HG02642 (cell line): ENCODE measurements around the gene RSPH1.
A peak's percentile ranks its signal among the peaks of the same experiment; 100 is the strongest.

Source experiments
- ATAC-seq: cut with Tn5 transposase; IDR thresholded peaks from one replicate; pipeline ENCODE4 v1.9.1; 2021; ENCODE audit warnings: mild to moderate bottlenecking; ENCODE audit not compliant: unreplicated experiment, poor library complexity

RSPH1 gene

DNA sequence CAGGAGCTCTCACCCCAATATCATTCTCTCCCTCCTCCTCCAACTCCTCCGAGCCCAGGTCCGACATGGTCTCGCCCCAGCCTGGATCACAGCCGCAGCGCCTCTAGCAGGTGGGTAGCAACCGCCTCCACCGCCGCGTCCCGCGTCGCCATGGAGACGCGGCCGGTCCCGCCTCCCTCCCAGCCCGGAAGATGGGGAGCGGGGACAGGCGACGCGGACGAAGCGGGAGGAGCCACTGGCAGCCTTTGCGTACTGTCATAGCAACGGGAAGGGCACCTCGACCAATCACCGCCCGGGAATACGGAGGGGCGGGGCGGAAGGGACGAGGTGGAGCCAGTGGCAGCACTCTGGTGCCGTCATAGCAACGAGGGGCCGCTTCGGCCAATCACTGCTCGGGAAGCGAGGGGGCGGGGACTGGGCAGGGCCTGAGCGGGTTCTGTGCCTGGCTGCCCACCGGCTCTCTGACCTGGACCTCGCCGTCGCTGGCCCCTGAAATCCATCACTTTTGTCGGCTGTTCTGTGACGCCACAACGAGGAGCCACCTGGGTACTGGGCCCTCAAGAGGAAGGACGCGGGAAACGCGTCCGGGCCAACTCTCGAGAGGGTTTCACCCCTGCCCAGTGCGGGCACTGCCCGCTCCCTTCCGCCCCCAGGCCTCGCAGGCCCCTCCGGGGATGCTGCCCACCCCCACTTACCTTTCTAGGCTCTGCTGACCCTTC lies at the start of gene RSPH1:
RSPH1 (minus strand) TSS at position 105 of the 719 bp plus-strand sequence; CDS start at position 67, 38 bp downstream.
- ATAC-seq: peak; percentile 99

DNA sequence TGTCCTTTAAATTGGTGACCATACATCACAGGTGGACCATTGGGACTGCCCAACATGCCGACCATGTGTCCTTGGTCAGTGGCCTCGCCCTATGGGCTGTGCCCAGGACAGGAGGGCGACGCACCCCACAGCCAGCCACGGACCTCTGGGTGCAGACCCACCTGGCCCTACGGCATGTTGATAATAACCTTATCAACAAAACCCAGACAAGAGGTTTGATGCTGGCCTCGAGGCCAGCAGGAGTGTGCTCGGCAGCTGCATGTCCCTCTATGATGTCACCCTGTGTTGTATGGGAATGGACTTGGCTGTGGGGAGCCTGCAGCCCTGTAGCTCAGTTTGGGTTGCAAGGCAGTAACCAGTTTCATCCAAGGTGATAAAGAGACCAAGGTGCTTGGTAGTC lies 49.7 kb upstream of the RSPH1 start:
- ATAC-seq: no peak

DNA sequence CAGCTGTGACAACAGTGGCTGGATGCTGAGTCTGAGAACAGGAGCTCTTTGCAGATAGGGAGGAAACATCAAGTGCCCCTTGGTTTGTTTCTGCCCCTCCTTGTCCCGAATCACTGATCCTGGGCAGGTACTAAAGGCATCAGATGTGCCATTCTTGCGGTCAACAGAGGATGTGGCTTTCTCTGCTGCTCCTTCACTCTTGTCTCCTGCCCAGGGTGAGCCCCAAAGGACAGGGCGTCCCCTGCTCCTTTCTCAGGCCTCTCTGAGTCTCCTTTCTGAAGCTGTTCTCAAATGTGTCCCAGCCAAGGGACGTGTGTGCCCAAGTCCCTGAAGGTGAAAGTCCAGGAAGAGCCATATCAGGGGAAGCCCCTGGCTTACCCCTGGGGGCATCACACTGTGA lies 49.3 kb upstream of the RSPH1 start:
- ATAC-seq: no peak

DNA sequence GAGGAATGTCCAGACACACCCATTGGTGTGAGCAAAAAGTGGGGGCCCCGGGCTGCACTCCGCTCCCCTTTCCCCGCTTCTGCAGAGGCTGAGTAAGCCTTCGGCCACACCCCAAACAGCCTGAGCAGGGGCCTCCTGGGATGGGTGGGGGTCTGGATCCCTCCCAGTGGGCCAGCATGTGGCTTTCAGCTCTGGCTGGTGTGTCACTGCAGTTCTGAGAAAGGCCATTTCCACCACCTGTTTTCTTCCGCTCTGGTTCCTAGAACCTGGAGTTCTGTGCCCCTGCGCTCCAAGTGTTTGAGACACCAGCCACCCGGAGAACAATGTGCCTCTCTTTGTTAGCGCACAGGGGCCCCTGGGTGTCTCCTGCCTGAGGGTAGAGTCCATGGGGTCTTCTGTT lies 48.5 kb upstream of the RSPH1 start:
- no peak for ATAC-seq

DNA sequence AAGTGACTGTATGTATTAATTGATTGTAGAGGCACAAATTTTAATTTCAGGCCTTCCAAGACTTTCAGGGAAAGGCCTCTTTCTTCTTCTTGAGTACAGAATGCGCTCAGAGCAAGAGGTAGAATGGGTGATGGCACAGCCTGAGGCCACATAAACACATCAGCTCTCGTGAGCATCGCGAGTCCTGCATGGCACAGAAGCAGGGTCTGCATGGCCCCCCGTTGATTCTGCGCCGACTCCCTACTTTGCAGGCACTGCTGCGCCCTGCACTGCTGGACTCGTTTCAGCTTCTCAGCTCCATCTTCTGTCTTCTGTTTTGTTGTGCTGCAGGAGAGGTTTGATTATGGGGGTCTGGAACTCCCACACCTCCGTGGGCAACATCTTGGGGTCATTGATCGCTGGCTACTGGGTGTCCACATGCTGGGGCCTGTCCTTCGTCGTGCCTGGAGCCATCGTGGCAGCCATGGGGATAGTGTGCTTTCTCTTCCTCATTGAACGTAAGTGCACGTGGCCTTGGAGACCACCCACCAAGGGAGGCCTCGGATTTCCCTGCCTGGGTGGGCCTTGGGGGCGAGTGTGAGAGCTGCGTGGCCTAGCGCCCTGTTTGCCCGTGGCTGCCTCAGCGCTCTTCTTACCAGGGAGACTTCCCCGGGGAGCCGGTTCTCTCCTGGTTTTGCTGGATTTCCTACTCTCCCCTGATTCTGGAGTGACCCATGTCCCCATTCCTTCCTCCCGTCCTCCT lies 47.3 kb upstream of the RSPH1 start:
- no peak for ATAC-seq

DNA sequence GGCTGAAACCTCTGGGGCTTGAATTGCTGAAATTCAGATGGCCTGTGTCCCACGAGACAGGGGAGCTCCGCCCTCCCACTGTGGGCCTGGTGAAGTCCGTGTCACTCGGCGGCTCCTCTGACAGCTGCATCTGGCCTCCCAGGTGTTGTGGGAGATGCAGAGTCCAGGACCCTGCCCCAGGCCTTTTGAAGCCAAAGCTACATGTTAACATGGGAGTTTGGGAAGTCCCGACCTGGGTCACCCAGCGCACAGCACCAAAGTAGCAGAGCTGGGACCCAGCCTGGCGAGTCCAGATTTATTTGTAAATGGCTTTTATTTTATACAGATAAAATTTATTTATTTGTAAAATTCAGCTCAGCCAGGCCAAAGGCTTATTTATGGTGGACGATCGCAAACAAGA lies 46.6 kb upstream of the RSPH1 start:
- ATAC-seq: no peak

DNA sequence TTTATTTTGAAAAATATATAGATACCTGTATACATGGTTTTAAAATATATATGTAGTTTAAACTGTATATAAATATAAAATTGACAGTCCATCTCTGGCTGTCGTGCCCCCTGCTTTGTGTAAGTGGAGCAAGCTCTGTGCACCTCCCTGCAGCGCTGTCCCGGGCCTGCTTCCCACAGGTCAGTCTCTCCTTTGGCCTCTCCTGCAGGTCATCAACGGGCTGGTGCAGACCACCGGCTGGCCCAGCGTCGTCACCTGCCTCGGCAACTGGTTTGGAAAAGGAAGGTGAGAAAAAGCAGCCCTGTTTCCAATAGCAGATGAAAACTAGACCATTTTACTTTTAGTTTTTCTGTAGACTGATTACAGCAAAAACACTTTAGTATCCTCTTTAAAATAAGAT lies 46.2 kb upstream of the RSPH1 start:
- no peak for ATAC-seq

DNA sequence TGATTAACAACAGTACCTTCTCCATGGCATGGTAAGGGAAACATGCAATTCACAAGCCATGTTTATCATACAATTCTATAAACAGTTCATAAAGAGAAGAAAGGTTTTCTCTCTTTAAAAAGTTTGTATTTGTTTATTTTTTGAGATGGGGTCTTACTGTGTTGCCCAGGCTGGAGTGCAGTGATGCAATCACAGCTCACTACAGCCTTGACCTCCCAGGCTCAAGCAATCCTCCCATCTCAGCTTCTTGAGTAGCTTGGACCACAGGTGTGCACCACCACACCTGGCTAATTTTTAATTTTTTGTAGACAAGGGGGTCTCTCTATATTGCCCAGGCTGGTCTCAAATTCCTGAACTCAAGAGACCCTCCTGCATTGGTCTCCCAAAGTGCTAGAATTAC lies 45.6 kb upstream of the RSPH1 start:
- no peak for ATAC-seq

DNA sequence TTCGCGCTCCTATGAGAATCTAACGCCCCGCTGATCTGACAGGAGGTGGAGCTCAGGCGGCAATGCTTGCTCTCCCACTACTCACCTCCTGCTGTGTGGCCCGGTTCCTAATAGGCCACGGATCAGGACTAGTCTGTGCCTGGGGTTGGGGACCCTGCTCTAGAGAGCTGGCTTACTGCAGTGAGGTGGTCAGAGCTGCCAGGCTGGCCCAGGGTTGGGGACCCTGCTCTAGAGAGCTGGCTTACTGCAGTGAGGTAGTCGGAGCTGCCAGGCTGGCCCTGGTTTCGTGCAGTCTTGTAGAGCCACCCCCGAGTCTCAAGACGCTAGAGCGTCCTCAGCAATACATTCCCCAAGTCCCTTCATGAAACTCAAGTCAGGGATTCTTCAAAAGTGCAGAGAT lies 45.1 kb upstream of the RSPH1 start:
- ATAC-seq: no peak

DNA sequence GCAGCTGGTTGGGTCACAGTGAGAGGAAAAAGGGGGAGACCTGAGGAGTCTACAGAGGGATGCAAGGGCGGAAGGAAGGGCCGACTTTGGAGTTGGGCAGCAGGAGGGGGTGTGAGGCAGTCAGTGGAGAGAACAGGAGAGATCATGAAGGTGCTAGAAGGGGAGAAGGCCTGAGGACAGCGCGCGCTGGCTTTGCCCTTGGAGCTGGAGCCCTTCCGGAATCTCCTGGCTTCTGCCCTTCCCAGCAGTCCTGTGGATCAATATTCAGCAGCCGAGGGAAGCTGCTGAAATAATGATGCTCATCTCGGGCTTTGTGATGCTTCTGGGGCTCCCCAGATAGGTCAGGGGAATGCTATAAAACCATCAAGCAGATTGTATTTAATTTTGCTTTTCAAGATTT lies 44.4 kb upstream of the RSPH1 start:
- no peak for ATAC-seq

DNA sequence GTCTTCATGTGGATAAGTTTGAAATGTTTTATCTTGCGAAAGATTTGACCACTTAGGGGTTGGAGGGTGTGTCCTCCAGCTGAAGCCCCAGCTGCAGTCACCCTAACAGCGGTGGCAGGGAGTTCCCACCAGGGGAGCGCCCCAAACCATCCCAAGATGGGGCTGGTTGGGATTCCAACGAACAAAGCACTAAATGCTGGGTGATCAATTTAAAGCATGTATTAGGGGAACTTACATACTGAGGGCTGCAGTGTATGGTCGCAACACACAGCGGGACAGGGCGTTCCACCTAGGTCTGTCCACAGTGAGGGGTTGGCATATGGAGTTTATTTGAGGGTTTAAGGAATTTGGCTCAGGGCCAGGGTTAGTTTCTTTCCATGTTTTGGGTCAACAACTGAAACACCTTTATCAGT lies 43.9 kb upstream of the RSPH1 start:
- no peak for ATAC-seq

DNA sequence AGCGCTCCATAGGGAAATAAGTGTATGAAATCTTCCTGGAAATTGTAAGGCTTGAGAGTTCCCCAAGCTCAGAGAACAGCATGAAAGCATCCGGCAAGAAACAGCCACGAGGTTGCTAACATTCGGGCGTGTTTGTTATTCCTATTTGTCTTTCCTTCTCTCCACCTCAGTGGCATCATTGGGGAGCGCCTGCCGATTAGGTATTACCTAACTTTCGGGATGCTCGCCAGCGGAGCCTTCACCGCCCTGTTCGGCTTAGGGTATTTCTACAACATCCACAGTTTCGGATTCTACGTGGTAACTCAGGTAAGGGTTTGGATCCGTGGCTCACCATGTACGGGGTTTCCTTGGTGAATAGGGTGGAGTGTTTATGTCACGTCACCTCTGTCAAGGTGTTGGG lies 43.3 kb upstream of the RSPH1 start:
- no peak for ATAC-seq

DNA sequence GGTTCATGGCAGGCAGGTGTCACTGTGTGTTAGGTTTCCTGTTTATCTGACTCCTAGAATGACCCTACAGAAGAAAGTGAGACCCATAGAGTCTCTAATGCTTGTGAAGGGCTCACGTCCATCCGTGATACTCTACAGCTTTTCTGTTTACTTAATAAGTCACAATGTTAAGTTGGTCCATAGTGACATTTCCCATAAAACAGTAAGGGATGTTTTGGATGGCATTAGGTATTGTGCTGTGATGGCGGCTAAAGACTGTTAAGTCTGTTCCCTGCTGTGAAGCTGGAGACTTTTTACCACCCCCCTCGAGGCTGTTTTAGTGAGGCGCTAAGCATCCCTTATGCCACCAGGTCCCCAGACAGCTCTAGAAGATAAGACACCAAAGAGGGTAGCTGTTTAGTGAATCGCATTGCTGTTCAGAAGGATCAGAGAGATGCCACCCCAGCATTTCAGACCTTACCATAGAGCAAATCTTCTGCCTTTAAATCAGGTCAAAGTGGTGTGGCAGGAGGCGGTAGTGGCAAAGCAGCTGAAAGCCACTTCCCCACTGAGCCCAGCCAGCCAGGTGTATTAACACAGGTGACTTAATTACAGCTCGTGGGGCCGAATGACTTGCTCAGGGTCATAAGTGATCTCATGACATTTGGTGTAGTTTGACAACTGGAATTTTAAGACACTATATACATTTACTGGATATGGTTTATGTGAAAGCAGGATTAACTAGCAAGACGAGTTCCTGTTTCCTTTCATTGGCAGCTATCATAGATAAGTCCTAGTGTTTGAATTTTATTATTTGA lies 42.7 kb upstream of the RSPH1 start:
- ATAC-seq: no peak

DNA sequence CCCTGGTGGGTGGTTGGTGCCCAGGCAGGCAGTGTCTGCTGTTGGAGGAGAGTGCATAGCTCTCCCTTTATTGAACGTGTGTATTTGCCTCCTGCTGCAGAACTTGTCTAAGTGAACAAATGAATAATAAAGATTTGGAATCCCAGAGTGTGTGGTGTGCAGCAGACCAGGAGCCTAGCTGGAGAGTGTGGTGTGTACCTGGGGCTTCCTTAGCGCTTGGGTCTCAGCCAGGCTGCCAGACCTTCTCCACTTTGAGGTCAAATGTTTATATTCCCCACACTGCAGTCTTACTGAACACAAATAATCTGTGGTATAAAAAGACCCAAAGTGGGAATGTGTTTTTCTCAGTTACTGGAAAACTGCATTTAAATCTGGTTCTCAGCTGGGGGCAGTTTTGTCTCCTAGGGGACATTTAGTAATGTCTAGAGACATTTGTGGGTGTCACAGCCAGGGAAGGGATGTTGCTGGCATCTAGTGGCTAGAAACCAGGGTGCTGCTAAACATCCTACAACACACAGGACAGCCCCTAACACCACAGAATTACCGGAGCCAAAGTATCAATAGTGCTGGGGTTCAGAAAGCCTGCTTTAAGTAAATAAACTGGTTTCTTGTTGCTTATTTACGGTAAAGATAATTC lies 41.2 kb upstream of the RSPH1 start:
- no peak for ATAC-seq

DNA sequence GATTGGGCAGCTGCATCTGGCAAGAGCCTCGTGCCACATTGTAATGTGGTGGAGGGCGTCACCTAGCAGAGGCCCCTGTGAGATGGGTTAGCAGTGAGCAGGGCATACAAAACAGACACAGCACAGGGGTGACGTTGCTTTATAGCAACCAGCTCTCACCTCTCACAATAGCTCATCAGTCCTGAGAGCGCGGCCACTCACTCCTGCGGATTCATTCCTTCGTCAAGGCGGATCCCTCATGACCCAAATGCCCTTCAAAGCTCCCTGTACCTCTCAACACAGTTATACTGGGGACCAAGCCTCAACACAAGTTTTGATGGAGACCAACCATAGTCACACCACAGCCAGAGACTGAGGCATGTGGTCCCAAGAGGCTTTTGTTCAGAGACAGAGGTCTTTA lies 40.6 kb upstream of the RSPH1 start:
- no peak for ATAC-seq

DNA sequence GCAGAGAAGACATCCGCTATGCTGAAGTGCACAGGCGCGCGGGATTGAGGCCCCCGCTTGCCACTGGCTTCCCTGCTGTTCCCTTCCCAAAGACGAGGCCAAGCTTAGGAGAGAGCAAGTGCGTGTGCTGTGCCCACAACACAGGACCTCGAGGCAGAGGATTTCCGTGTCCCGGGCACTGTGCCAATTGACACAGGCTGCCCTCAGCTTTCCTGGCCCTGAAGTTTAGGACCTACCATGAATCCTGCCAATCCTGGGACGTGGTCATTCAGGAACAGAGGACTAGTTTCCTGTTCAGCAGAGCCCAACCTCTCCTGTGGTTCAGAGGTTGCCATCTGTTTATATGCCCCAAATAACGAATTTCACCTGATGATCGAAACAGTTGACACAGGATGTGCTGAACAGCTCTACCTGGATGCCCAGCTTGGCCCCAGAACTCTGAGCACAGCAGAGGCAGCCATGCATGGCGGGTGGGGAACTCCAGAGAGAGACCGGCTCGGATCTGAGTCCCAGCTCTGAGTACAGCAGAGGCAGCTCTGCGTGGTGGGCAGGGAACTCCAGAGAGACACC lies 39.7 kb upstream of the RSPH1 start:
- peak; percentile 48 for ATAC-seq

DNA sequence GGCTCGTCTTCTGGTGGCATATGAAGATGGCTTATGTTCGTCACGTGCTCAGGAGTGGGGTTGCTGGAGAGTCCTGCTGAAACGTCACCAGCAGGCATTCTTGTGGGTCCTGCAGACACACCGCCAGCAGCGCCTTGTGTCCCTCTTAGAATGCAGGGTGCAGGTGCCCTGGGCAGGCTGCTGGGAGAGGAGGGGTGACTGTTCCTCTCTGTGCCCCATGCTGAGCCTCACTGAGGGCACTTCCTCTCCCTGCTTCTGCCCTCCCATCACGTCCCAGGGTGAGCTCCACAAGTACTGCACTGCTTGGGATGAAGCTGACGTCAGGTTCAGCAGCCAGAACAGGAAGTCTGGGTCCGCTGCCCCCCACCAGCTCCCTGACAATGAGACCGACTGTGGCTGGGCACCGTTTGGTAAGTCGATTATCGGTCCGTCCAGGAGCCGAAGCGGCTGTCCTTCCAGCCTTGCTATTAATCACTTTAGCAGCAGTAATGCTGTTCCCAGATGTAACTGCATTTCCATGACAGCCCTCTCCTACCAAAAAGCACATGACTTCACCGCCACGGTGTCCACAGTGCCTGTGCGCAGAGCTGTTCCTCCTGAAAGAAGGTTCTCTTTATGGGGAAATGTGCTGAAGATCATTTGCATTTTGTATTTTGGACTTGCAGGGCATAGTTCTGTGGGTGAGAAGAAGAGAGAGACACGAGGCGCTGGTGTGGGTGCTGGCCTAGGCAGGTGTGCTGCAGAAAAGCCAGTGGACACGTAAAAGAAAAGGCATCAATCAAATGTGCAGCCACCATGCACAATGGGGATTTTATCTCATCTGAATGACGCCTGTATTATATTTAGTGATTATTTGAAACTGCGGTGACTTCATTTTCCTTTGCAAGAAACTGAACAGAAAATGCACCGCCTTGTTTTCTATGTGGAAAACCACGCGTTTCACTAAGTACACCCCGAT lies 38.7 kb upstream of the RSPH1 start:
- peak; percentile 49 for ATAC-seq

DNA sequence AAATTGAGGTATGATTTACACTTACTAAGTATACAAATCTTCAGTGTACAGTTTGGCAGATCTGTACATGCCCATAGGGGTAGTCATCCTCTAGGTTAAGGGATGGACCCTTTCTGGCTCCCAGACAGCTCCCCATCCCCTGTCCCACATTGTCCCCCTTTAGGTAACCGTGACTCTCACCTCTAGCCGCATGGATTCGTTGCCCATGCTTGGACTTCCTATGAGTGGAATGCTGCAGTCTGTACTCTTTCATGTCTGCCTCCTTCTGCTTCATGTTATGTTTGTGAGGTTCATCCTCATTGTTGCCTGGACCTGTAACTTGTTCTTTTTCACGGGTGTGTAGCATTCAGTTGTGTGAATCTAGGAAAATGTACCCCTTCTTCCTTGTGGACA lies 37.9 kb upstream of the RSPH1 start:
- no peak for ATAC-seq

DNA sequence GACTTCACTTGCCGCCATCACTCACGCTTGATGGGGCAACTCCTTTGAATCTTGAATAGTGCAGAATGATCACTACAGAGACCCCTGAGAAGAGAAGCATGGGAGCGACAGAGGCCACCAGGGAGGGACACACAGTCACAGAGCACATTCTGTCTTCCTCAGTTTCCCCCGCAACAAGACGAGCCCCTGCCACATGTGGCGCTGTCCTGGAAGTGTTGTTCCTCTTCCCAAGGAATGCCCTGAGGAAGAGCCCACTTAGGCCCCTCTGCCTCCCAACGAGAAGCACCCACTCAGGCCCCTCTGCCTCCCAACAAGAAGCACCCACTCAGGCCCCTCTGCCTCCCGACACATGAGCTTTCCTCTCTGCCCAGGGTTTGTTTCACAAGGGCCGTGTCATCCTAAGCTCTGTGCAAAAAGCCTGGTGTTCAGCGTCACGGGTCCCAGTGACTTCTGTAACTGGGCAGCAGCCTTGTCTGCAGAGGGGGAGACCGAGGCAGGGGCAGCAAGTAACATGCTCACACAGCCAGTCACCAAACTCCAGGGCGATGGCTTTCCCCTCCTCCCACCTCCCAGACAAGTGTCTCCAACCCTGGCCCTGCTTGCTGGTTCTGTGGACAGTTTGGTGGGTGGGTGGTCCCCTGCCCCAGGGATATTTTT lies 37.4 kb upstream of the RSPH1 start:
- ATAC-seq: no peak
